GM18511 (cell line): Measurements from ENCODE around the gene NPS.

Experiments
- ATAC-seq: cut with Tn5 transposase; IDR thresholded peaks from one replicate; pipeline ENCODE4 v1.9.1; 2021; ENCODE audit warnings: mild to moderate bottlenecking, moderate library complexity; ENCODE audit not compliant: unreplicated experiment

NPS gene, protein sequence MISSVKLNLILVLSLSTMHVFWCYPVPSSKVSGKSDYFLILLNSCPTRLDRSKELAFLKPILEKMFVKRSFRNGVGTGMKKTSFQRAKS

GRCh38 chr10:127549009-127549408 lies at the start of gene NPS:
NPS (plus strand) TSS chr10:127549309; CDS start chr10:127549369, 60 bp downstream.
- ATAC-seq, result no peak

- no peak for ATAC-seq
Measured at GRCh38 chr10:127500127-127500526, 49.0 kb upstream of the NPS start.

DNA sequence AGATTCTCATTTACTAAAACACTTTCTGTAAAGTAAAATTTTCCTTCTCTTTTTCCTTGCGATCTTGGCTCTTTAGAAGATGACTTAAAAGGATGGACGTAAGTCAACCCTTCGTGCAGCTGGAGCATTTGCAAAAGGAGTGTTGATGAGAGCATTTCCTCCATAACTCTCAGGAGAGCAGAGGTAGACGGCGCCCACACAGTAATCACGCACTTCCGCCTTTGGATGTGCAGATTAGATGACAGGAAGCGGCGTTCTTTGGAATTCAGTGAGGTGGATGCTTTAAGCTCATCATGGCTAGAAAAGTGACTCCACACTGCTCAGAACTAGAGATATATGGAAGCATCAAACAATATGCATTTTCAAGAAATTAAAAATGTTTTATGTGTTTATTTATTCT lies 43.0 kb upstream of the NPS start:
- no peak for ATAC-seq

DNA sequence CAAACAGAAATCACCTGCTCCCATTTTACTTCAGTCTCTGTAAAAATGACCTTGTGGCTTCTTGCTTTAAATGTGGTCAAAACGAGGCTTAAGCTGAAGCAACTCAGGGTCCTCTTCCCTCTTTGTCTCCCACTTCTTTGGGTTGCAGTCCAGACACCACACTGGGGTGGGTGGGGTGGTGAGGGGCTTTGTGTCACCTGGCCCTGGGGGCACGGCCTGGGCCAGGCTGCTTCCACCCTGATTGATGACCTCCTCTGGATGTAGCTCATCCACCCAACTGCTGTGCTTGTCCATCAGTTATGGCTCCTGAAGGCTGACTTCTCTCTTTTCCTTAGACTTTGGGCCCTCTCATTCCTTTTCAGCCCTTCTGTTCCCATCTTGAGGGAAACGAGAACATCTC lies 26.8 kb upstream of the NPS start:
- ATAC-seq, result no peak

GRCh38 chr10:127523476-127523875 lies 25.6 kb upstream of the NPS start:
- ATAC-seq, result no peak

DNA sequence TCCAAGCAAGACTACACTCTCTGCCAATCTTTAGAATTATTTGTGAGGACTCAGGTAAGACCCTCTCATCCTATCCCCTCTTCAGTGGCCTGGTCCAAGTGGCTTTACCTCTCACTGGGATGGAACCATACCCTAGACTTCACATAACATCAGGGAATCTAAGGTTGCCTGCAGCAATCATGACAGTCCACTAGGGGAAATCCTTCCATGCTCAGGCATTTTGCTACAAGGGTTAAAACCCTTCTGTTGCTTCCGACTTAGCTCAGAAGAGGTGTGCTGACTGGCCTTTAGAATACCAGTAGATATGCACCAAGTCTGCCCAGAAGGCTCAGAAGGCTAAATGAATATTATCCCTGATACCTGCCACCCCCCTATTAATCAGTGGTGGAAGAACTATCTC lies 24.9 kb upstream of the NPS start:
- no peak for ATAC-seq

DNA sequence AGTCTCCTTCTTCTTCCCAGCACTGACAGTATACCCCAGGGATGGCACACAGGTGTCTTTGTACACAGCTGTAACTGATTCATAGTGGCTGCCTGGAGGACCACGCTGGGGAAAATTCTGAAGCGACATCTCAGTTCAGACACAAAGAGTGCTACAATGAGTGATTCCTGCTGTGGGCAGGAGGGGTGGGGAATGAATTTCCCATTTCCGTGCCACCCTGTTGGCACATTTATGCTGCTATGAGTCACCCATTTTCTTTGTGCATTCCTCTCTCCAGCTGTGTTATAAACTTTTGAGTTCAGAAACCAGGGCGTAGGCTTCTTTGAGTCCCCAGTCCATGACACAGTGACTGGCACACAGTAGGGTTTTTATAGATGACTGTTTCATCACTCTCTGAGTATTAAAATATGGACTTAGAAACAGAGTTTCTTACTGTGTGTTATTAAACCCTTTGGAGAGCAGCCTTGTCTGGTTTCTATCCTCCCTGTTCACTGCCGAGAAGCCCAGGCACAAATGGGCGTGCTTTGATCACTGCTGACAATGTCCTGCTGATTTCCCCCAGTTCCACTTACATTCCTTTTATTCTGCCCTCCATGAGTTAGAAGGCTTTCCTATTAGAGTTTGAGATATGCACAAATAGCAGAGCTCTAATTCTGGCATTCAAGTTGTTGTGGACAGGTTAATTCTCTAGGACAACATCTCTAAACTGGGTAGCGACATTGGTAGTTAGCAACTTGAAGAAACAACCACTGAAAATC lies 24.0 kb upstream of the NPS start:
- ATAC-seq, result no peak

GRCh38 chr10:127525686-127526085 lies 23.4 kb upstream of the NPS start:
- no peak for ATAC-seq

DNA sequence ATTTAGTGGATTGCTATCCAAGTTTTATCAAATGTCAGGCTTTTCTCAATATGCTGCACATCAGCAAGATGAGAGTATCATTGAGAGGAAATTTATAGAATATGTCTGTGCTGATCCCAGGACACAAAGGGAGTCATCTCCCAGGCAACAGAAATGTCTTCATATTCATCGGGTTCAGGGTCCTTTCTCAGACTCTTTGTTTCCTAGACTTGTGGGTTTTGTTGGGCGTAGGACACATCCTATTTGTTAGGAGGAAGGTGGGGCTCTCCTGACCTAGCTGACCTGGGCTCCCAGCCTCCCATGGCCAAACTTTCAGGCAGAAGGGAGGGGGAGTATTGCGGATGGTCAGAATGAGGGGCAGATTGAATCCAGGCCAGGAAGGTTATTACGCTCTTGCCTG lies 22.9 kb upstream of the NPS start:
- no peak for ATAC-seq

DNA sequence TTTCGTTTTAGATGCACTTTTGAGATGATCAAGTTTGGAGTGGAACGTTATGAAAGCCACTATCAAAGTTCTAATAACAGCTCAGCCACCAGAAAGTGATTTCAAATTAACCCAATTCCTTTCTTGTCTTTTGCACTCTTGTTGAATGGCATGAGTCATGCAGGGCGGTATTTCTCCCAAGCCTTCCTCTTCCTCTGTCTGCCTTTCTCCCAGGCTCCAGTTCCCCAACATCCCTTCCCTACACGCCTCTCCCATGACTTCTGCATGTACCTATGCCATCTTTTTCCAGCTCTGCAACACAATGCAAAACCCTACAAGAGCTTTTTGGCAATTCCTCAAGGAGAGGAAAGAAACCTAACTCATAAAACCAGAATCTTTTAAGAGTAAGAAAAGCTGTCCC lies 21.8 kb upstream of the NPS start:
- ATAC-seq, result no peak

DNA sequence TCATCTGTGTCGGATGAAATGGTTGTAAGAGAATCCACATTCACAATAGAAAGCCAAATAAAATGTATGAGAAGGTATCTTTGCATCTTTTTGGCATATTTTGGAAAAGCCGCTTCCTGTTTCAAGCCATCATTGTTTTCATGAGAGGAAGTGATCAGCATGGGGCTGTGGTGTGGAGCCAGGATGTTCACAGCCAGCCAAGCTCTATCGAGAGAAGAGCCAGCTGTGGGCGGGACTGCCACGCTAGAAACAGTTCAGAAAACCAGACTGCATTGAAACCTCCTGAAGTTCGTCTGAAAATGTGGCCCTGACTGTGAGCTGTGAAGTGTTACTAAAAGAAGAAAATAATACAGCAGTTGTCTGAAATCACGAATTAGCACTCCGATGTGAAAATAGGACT lies 21.2 kb upstream of the NPS start:
- no peak for ATAC-seq

- no peak for ATAC-seq
Measured at GRCh38 chr10:127532193-127532592, 16.9 kb upstream of the NPS start.

DNA sequence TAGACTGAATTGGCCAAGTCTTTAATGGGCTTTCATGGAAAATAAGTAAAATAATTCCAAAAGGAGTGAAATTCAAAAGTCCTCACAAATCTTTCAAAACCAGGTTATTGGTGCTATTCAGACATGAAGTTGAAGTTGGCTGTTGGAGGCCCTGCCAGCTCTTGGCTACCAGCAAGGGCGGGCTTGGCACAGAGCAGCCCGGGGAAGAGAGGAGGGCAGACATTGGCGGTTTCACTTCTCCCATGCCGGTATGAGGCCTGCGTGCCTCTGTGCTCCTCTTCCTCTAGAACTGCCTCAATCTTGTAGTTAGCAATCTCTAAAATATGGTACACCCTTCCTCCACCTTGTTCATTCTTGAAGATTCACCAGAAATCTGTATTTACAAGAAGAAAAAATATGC lies 16.4 kb upstream of the NPS start:
- no peak for ATAC-seq

GRCh38 chr10:127534074-127534473 lies 15.0 kb upstream of the NPS start:
- ATAC-seq, result no peak

GRCh38 chr10:127534496-127534895 lies 14.6 kb upstream of the NPS start:
- no peak for ATAC-seq

GRCh38 chr10:127535802-127536515 lies 13.2 kb upstream of the NPS start:
- no peak for ATAC-seq

GRCh38 chr10:127536972-127537760 lies 11.9 kb upstream of the NPS start:
- ATAC-seq, result no peak

DNA sequence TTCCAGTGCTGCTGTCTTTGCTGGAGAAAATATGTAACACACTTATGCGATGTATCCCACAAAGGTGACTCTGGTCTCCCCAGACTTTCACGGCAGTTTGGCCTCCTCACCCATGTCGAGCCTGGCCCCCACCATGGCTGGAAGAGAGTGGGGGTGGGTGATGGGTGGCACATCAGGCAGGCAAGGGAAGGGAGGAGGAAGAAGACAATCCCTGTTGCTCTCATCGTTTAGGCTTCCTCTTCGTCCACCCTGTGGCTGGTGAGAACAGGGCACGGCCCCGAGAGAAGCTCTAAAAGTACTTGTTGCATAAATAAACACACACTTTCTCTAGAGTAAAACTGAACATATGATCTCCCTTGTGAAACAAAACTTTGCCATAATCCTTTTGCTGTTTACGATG lies 11.2 kb upstream of the NPS start:
- ATAC-seq, result no peak

- no peak for ATAC-seq
Measured at GRCh38 chr10:127548022-127548421, 1.1 kb upstream of the NPS start.

DNA sequence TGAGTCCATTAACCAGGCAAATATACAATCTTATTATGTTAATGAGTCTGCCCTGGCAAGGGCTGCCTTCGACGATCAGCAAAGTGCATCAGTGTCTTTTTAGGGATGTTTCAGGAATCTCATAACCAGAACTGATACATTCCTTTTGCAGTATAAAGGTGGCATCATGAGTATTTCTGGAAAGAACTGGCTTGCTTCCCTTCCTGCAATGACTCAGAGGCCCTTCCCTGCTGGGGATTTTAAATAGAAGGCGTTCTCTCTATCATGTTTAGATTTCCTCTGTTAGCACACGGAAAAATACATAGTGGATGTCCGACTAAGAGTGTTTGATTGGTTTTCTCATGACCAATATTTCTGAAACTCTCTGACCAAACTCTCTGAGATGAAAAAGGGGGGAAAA lies 1.8 kb downstream of the NPS start:
- no peak for ATAC-seq

GRCh38 chr10:127552446-127552845 lies 3.3 kb downstream of the NPS start:
- ATAC-seq, result no peak

DNA sequence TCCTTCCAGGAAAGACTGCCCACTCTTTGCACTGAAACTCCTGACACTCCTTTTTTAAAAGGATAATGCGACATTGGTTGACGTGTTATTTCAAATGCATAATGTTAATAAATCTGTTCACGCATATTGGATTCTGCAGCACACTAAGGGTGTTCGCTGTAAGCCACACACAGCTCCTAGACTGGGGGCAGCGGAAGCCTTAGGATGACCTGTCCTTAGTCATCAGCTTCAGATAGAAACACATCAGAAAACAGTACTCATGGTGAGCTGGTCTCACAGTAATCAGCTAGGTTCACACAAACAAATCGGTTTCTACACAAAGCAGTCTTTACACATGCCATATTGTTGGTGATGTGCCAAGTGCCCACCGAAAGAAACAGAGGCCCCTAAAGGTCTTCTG lies 4.3 kb downstream of the NPS start:
- no peak for ATAC-seq
